Measurements from ENCODE around the gene NOBOX. TPM values are rescaled to one million over a fixed set of nuclear protein-coding genes. Genes with fewer than 3 reads are reported as not detected.

NOBOX gene
- total and polyA plus RNA-seq, 12 donors = not detected

- Histone ChIP-seq H3K4me3 (no peak overlapping the region), H3K36me3 (no peaks in the 10 kb centered on the region), H3K4me1 (no peaks in the 10 kb centered on the region), H3K27ac (no peak overlapping the region), H3K27me3 (peaks cover 0 to 13% (median 0%) of the 10 kb centered on the region in 7 donors), H3K9me3 (no peaks in the 10 kb centered on the region)
- peak in 1 of 8 donors; percentile 16 for ATAC-seq
- intact Hi-C loops (cut with DNase I) = loop anchor here in 1 of 10 donors (10.0 kb wide), 1 partner anchor 492 kb away; the partner anchor contains the start of gene TCAF1
- 78 to 79% methylated on average over 4 of the region's 4 CpGs for WGBS, 2 donors
- TF ChIP-seq CTCF (IDR thresholded peaks at IDR 0.05) = no peak
- DNase-seq = no peak
Observed at GRCh38 chr7:144397086-144397485, 6.4 kb downstream of the NOBOX start.

- H3K27me3 ChIP-seq = peaks cover 0 to 3% (median 0%) of the 10 kb centered on the region in 7 donors
- no peak overlapping the region for H3K27ac ChIP-seq
- peak; percentile 36 to 80 (median 71) for TF ChIP-seq CTCF (IDR thresholded peaks at IDR 0.05)
- no peak overlapping the region for H3K4me3 ChIP-seq
- H3K4me1 ChIP-seq = peaks cover 0 to 13% (median 0%) of the 10 kb centered on the region in 9 donors
- intact Hi-C loops (cut with DNase I) = loop anchor here in 1 of 10 donors (10.0 kb wide), 1 partner anchor 487 kb away; the partner anchor contains the start of gene TCAF1
- whole genome bisulfite sequencing, 2 donors = 6 to 19% methylated on average over 8 of the region's 8 CpGs
- ATAC-seq (peak in 7 of 8 donors; percentile 52 to 87 (median 80)), DNase-seq (peak in 1 of 2 donors; percentile 24)
- no peaks in the 10 kb centered on the region for H3K9me3 ChIP-seq
- no peaks in the 10 kb centered on the region for H3K36me3 ChIP-seq
Observed at GRCh38 chr7:144391823-144392255, 11.7 kb downstream of the NOBOX start.

- intact Hi-C loops (cut with DNase I) = loop anchor here in 1 of 10 donors (10.0 kb wide), 1 partner anchor 486 kb away; the partner anchor contains the start of gene TCAF1
- H3K9me3 ChIP-seq = no peaks in the 10 kb centered on the region
- ATAC-seq (no peak), DNase-seq (no peak)
- WGBS, 2 donors = 94 to 95% methylated on average over 4 of the region's 4 CpGs
- no peak overlapping the region for H3K27ac ChIP-seq
- no peaks in the 10 kb centered on the region for H3K27me3 ChIP-seq
- no peaks in the 10 kb centered on the region for H3K36me3 ChIP-seq
- no peak for TF ChIP-seq CTCF (IDR thresholded peaks at IDR 0.05)
- H3K4me1 ChIP-seq = peaks cover 0 to 13% (median 0%) of the 10 kb centered on the region in 9 donors
- H3K4me3 ChIP-seq = no peak overlapping the region
Observed at GRCh38 chr7:144391014-144391413, 12.5 kb downstream of the NOBOX start.

- 60 to 67% methylated on average over 7 of the region's 7 CpGs for WGBS, 2 donors
- Histone ChIP-seq H3K36me3 (no peaks in the 10 kb centered on the region), H3K27ac (no peak overlapping the region), H3K4me1 (peaks cover 0 to 13% (median 0%) of the 10 kb centered on the region in 9 donors), H3K27me3 (no peaks in the 10 kb centered on the region), H3K4me3 (no peak overlapping the region), H3K9me3 (no peaks in the 10 kb centered on the region)
- intact Hi-C loops (cut with DNase I) = loop anchor here in 1 of 10 donors (10.0 kb wide), 1 partner anchor 486 kb away; the partner anchor contains the start of gene TCAF1
- no peak for DNase-seq
- TF ChIP-seq CTCF (IDR thresholded peaks at IDR 0.05) = no peak
- peak in 1 of 8 donors; percentile 30 for ATAC-seq
Observed at GRCh38 chr7:144390481-144390880, 13.0 kb downstream of the NOBOX start.

All from heart right ventricle (tissue), 16 donors.